IMR-90 (cell line): ENCODE results near the gene CELSR2. TPM values are rescaled to one million over a fixed set of nuclear protein-coding genes. Genes with fewer than 3 reads are reported as not detected.

Experiments
- ATAC-seq: fragments of 200-7000 bp; cut with Tn5 transposase; 2 replicates; pipeline ENCODE4 v1.9.1; 2020; ENCODE audit warnings: low read depth, mild to moderate bottlenecking, moderate library complexity
- BruUV-seq: library from RNA; stranded (reverse); fragments of 400-500 nt; replicated peaks from 2 replicates; lab custom pipeline; 2021; lab: Mats Ljungman, UMichigan
- CTCF ChIA-PET: fragments of 300-600 bp; formaldehyde crosslinking; extraction: SDS; loops from one replicate; lab custom pipeline; 2021; ENCODE audit warnings: antibody characterized with exemption; lab: Yijun Ruan, JAX
- POLR2A ChIA-PET: fragments of 300-600 bp; sonication (Branson Sonifier 250); formaldehyde crosslinking; loops from one replicate; lab custom pipeline; 2022; ENCODE audit warnings: antibody characterized with exemption; ENCODE audit not compliant: unreplicated experiment; lab: Charles Lee
- DNase-seq: peaks from one replicate; pipeline ENCODE4 v3.0.0; 2013
- H2AFZ ChIP-seq: replicated peaks from 2 replicates; pipeline ENCODE3; 2013; ENCODE audit warnings: low read length, mild to moderate bottlenecking; ENCODE audit not compliant: poor library complexity
- H2AK5ac ChIP-seq: 2 replicates; pipeline ENCODE4 v1.6.1; 2013; ENCODE audit warnings: low read depth, low read length, inconsistent platforms
- H2AK9ac ChIP-seq: replicated peaks from 2 replicates; pipeline ENCODE3; 2013; ENCODE audit warnings: mild to moderate bottlenecking, low read depth, low read length, moderate library complexity; ENCODE audit not compliant: poor library complexity
- H2BK120ac ChIP-seq: 2 replicates; pipeline ENCODE4 v1.6.1; 2013; ENCODE audit warnings: low read depth, low read length, inconsistent platforms
- H2BK15ac ChIP-seq: 3 replicates; pipeline ENCODE4 v1.6.1; 2013; ENCODE audit warnings: low read depth, low read length, inconsistent platforms
- H2BK20ac ChIP-seq: 2 replicates; pipeline ENCODE4 v1.6.1; 2013; ENCODE audit warnings: low read depth, mild to moderate bottlenecking, inconsistent platforms, low read length, moderate library complexity
- H2BK5ac ChIP-seq: 2 replicates; pipeline ENCODE4 v1.6.1; 2013; ENCODE audit warnings: mild to moderate bottlenecking, low read depth, low read length, inconsistent platforms; ENCODE audit not compliant: poor library complexity, severe bottlenecking
- H3K14ac ChIP-seq: replicated peaks from 2 replicates; pipeline ENCODE4 v1.6.1; 2013; ENCODE audit warnings: low read depth, low read length, inconsistent platforms
- H3K18ac ChIP-seq: 2 replicates; pipeline ENCODE4 v1.6.1; 2013; ENCODE audit warnings: low read depth, low read length, control low read depth
- H3K23ac ChIP-seq: 2 replicates; pipeline ENCODE4 v1.6.1; 2013; ENCODE audit warnings: low read depth, low read length, inconsistent platforms
- H3K27ac ChIP-seq: 2 replicates; pipeline ENCODE4 v1.5.1; 2013; ENCODE audit warnings: mild to moderate bottlenecking, control low read depth, low read length; ENCODE audit not compliant: insufficient read depth
- H3K27me3 ChIP-seq: 2 replicates; pipeline ENCODE4 v1.6.1; 2013; ENCODE audit warnings: low read length; ENCODE audit not compliant: control insufficient read depth, insufficient read depth
- H3K36me3 ChIP-seq: 2 replicates; pipeline ENCODE4 v1.6.1; 2013; ENCODE audit warnings: low read length, mixed read lengths; ENCODE audit not compliant: control insufficient read depth, insufficient read depth
- H3K4ac ChIP-seq: 2 replicates; pipeline ENCODE4 v1.6.1; 2013; ENCODE audit warnings: low read depth, low read length, inconsistent platforms
- H3K4me1 ChIP-seq: 2 replicates; pipeline ENCODE4 v1.6.1; 2013; ENCODE audit warnings: low read length, mixed read lengths; ENCODE audit not compliant: control insufficient read depth, insufficient read depth
- H3K4me2 ChIP-seq: 2 replicates; pipeline ENCODE4 v1.6.1; 2013; ENCODE audit warnings: low read depth, mild to moderate bottlenecking, control low read depth, low read length, moderate library complexity
- H3K4me3 ChIP-seq: 2 replicates; pipeline ENCODE4 v1.5.1; 2013; ENCODE audit warnings: low read depth, mild to moderate bottlenecking, control low read depth, low read length, moderate library complexity; ENCODE audit not compliant: insufficient read depth
- H3K56ac ChIP-seq: 2 replicates; pipeline ENCODE4 v1.6.1; 2013; ENCODE audit warnings: low read length, inconsistent platforms; ENCODE audit not compliant: insufficient read depth; ENCODE audit errors: extremely low read depth
- H3K79me1 ChIP-seq, 2 experiments: 2 replicates each; pipeline ENCODE4 v1.6.1; 2013; ENCODE audit warnings: low read length in 2 of 2, inconsistent platforms in 1 of 2, low read depth in 1 of 2
- H3K9ac ChIP-seq: 2 replicates; pipeline ENCODE4 v1.6.1; 2013; ENCODE audit warnings: low read depth, low read length, control low read depth
- H3K9me1 ChIP-seq: 2 replicates; pipeline ENCODE4 v1.6.1; 2013; ENCODE audit warnings: low read length, inconsistent platforms; ENCODE audit not compliant: insufficient read depth
- H3K9me3 ChIP-seq: 2 replicates; pipeline ENCODE4 v1.6.1; 2013; ENCODE audit warnings: low read length; ENCODE audit not compliant: control insufficient read depth, insufficient read depth
- H4K20me1 ChIP-seq: 2 replicates; pipeline ENCODE4 v1.6.1; 2013; ENCODE audit warnings: low read length, inconsistent platforms; ENCODE audit not compliant: insufficient read depth
- H4K5ac ChIP-seq: 2 replicates; pipeline ENCODE4 v1.6.1; 2013; ENCODE audit warnings: mild to moderate bottlenecking, low read depth, low read length, control low read depth
- H4K8ac ChIP-seq, 2 experiments: 2 replicates each; pipeline ENCODE4 v1.6.1; 2013; ENCODE audit warnings: low read depth in 2 of 2, low read length in 2 of 2, control low read depth in 1 of 2, inconsistent platforms in 1 of 2
- H4K91ac ChIP-seq: 2 replicates; pipeline ENCODE4 v1.6.1; 2013; ENCODE audit warnings: low read depth, low read length, inconsistent platforms; ENCODE audit not compliant: insufficient read depth
- BHLHE40 ChIP-seq: fragments of 150-350 bp; IDR thresholded peaks from 2 replicates; pipeline ENCODE4 v1.6.1; 2016; ENCODE audit warnings: mild to moderate bottlenecking, low read depth, low read length
- CHD1 ChIP-seq: IDR thresholded peaks from 2 replicates; pipeline ENCODE4 v1.6.1; 2012; ENCODE audit warnings: low read depth, low read length, improper control_type of control experiment
- FOS ChIP-seq: fragments of 150-350 bp; IDR thresholded peaks from 2 replicates; pipeline ENCODE4 v1.6.1; 2016; ENCODE audit warnings: low read depth, low read length
- MAFK ChIP-seq: IDR thresholded peaks from 2 replicates; pipeline ENCODE4 v1.6.1; 2012; ENCODE audit warnings: low read depth, low read length, improper control_type of control experiment
- MAZ ChIP-seq: IDR thresholded peaks from 2 replicates; pipeline ENCODE4 v1.6.1; 2012; ENCODE audit warnings: low read depth, mild to moderate bottlenecking, low read length, improper control_type of control experiment, moderate library complexity, borderline replicate concordance
- MXI1 ChIP-seq: IDR thresholded peaks from 2 replicates; pipeline ENCODE4 v1.6.1; 2012; ENCODE audit warnings: low read depth, mild to moderate bottlenecking, low read length, moderate library complexity, borderline replicate concordance
- NFE2L2 ChIP-seq: fragments of 150-350 bp; IDR thresholded peaks from 2 replicates; pipeline ENCODE4 v1.6.1; 2016; ENCODE audit warnings: low read depth, mild to moderate bottlenecking, low read length
- RFX5 ChIP-seq: IDR thresholded peaks from 2 replicates; pipeline ENCODE4 v1.8.0; 2012; ENCODE audit warnings: low read depth, mild to moderate bottlenecking, low read length, moderate library complexity
- SMC3 ChIP-seq: fragments of 150-350 bp; IDR thresholded peaks from 2 replicates; pipeline ENCODE4 v1.6.1; 2016; ENCODE audit warnings: low read depth, mild to moderate bottlenecking, antibody characterized with exemption, low read length, moderate library complexity
- WGBS, 2 experiments: methylation state at CpG; one replicate each; pipeline versions ENCODE4 v1.1.5 to v1.1.7; 2013; ENCODE audit warnings: missing lambda C conversion rate in 2 of 2; ENCODE audit not compliant: insufficient read length in 1 of 2; ENCODE audit errors: extremely low coverage in 2 of 2; 5-methylcytosine and 5-hydroxymethylcytosine counted together
- dilution Hi-C: fragments of 300-500 bp; cut with HindIII; formaldehyde crosslinking; loops from one replicate; pipeline ENCODE4 v1.14.3; 2018; ENCODE audit warnings: low sequenced_read_pairs; ENCODE audit not compliant: unreplicated experiment
- in situ Hi-C: fragments of 300-500 bp; cut with MboI; formaldehyde crosslinking; loops from 3 replicates; pipeline ENCODE4 v1.14.3; 2019; ENCODE audit warnings: low sequenced_read_pairs, inconsistent platforms, mixed read lengths
- intact Hi-C: fragments of 100-400 bp; cut with micrococcal nuclease; formaldehyde crosslinking; loops from 2 replicates; pipeline ENCODE4 v1.10.0; 2022
- polyA plus RNA-seq, 3 experiments: library from polyadenylated mRNA; depleted of rRNA; stranded (reverse); fragments of >200 nt; gene quantifications; 2 replicates each; pipeline ENCODE4 v1.2.3, GENCODE V29; 2012; ENCODE audit warnings: low replicate concordance in 1 of 3
- total RNA-seq: library from RNA; depleted of rRNA; stranded (reverse); fragments of >200 nt; gene quantifications from 2 replicates; pipeline ENCODE4 v1.2.3, GENCODE V29; 2012
- TF ChIP-seq, protein P1 (sequence below): conservative IDR thresholded peaks from 2 replicates; pipeline ENCODE4 v1.5.1; 2012; ENCODE audit warnings: mild to moderate bottlenecking, low read depth, low read length, improper control_type of control experiment

CELSR2 gene
- total and polyA plus RNA-seq, 2 of the 4 experiments (the other 2 are of a cell fraction) = 1.3 to 5.3 TPM

DNA sequence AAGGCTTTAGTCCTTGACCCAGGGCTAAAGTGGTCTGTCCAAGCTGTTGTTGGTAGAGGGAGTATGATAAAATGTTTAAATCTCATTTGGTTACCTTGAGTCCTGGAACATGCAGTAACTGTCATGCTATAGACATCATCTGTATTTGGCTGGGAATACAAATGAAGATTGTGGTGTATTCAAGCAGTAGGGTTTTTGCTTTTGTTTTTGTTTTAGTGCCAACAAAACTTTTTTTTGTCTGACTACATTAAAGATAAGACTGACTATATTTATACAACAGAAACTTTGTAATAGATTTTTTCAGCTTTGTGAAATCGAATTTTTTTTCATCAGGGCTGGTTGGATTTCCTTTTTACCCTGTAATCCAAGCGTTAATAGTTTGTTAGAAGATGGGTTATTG lies 43.0 kb upstream of the CELSR2 start:
- no peak overlapping the region for H3K4ac ChIP-seq
- no peak overlapping the region for H2BK5ac ChIP-seq
- no peak overlapping the region for H4K91ac ChIP-seq
- no TSS peak for BruUV-seq
- WGBS, 2 experiments = no CpG with 5 or more reads among the region's 2 CpGs
- no peaks in the 10 kb centered on the region for H3K79me1 ChIP-seq
- dilution Hi-C loops (loop anchor here (25.0 kb wide), 1 partner anchor 131 kb away; no protein-coding TSS in a partner anchor), in situ Hi-C loops (no loop called here), intact Hi-C loops (no loop called here)
- no peak overlapping the region for H4K5ac ChIP-seq
- H3K27ac ChIP-seq = no peak overlapping the region
- H2BK120ac ChIP-seq = no peak overlapping the region
- H3K4me2 ChIP-seq = no peak overlapping the region
- H3K27me3 ChIP-seq = no peaks in the 10 kb centered on the region
- ATAC-seq (no peak), DNase-seq (peak; percentile 52)
- H3K18ac ChIP-seq = no peak overlapping the region
- H2BK15ac ChIP-seq = no peak overlapping the region
- H3K23ac ChIP-seq = no peak overlapping the region
- peaks cover 8% of the 10 kb centered on the region for H3K9me1 ChIP-seq
- ChIA-PET POLR2A (no interaction called here), CTCF (no interaction called here)
- H2AK9ac ChIP-seq = no peak overlapping the region
- H3K56ac ChIP-seq = no peak overlapping the region
- no peak overlapping the region for H4K8ac ChIP-seq
- H2BK20ac ChIP-seq = no peak overlapping the region
- no peak overlapping the region for H2AFZ ChIP-seq
- peaks cover 8% of the 10 kb centered on the region for H3K4me1 ChIP-seq
- TF ChIP-seq CHD1 (no peak), FOS (no peak), MXI1 (no peak), NFE2L2 (no peak), MAFK (no peak), BHLHE40 (no peak), RFX5 (no peak), MAZ (no peak), SMC3 (no peak)
- TF ChIP-seq, protein P1, sequence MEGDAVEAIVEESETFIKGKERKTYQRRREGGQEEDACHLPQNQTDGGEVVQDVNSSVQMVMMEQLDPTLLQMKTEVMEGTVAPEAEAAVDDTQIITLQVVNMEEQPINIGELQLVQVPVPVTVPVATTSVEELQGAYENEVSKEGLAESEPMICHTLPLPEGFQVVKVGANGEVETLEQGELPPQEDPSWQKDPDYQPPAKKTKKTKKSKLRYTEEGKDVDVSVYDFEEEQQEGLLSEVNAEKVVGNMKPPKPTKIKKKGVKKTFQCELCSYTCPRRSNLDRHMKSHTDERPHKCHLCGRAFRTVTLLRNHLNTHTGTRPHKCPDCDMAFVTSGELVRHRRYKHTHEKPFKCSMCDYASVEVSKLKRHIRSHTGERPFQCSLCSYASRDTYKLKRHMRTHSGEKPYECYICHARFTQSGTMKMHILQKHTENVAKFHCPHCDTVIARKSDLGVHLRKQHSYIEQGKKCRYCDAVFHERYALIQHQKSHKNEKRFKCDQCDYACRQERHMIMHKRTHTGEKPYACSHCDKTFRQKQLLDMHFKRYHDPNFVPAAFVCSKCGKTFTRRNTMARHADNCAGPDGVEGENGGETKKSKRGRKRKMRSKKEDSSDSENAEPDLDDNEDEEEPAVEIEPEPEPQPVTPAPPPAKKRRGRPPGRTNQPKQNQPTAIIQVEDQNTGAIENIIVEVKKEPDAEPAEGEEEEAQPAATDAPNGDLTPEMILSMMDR = no peak
- no peak overlapping the region for H3K14ac ChIP-seq
- H3K36me3 ChIP-seq = no peaks in the 10 kb centered on the region
- no peak overlapping the region for H3K9ac ChIP-seq
- H3K4me3 ChIP-seq = no peak overlapping the region
- no peak overlapping the region for H2AK5ac ChIP-seq
- H4K20me1 ChIP-seq = no peaks in the 10 kb centered on the region
- no peaks in the 10 kb centered on the region for H3K9me3 ChIP-seq
